ENCODE data around the gene ZBP1. TPM values are rescaled to one million over a fixed set of nuclear protein-coding genes. Genes with fewer than 3 reads are reported as not detected.

ZBP1 gene
- total RNA-seq, 4 donors from 2014 or later, result 0.08 to 1.7 (median 0.23) TPM

- H3K36me3 ChIP-seq, result no peaks in the 10 kb centered on the region
- 85 to 100% methylated on average over 2 to 7 of the region's 16 CpGs for WGBS, 2 donors
Observed at GRCh38 chr20:57589728-57590484, 30.3 kb downstream of the ZBP1 start.

GRCh38 chr20:57589123-57589727 is 31.0 kb downstream of the ZBP1 start:
- DNase-seq, result no peak
- peaks cover 0 to 8% (median 7%) of the 10 kb centered on the region in 3 donors for H3K9me3 ChIP-seq
- intact Hi-C loops (cut with DNase I), result no loop called here
- H3K27ac ChIP-seq, result no peak overlapping the region
- peaks cover 0 to 11% (median 0%) of the 10 kb centered on the region in 4 donors for H3K27me3 ChIP-seq
- 80 to 83% methylated on average over 1 to 4 of the region's 6 CpGs for WGBS, 2 donors
- H3K36me3 ChIP-seq, result no peaks in the 10 kb centered on the region
- H3K4me1 ChIP-seq, result peaks cover 5 to 26% (median 5%) of the 10 kb centered on the region in 3 donors
- TF ChIP-seq POLR2A (IDR thresholded peaks at IDR 0.05) (no peak), CTCF (IDR thresholded peaks at IDR 0.05) (no peak)
- no peak overlapping the region for H3K4me3 ChIP-seq

More at GRCh38 chr20:57589728-57590484, 30.3 kb downstream of the ZBP1 start:
- Histone ChIP-seq H3K4me1 (peaks cover 5 to 29% (median 5%) of the 10 kb centered on the region in 3 donors), H3K27me3 (peaks cover 0 to 11% (median 0%) of the 10 kb centered on the region in 4 donors), H3K4me3 (no peak overlapping the region), H3K9me3 (peaks cover 0 to 8% (median 7%) of the 10 kb centered on the region in 3 donors), H3K27ac (no peak overlapping the region)
- TF ChIP-seq POLR2A (IDR thresholded peaks at IDR 0.05) (no peak), CTCF (IDR thresholded peaks at IDR 0.05) (no peak)
- DNase-seq, result no peak
- intact Hi-C loops (cut with DNase I), result no loop called here

- H3K4me3 ChIP-seq, result no peak overlapping the region
- WGBS, 2 donors, result 79 to 100% methylated on average over 2 to 5 of the region's 5 CpGs
- intact Hi-C loops (cut with DNase I), result no loop called here
Observed at GRCh38 chr20:57588596-57588995, 31.6 kb downstream of the ZBP1 start.

GRCh38 chr20:57587989-57588377 is 32.2 kb downstream of the ZBP1 start:
- intact Hi-C loops (cut with DNase I), result no loop called here
- no peak overlapping the region for H3K27ac ChIP-seq
- 78% methylated on average over 7 of the region's 7 CpGs for WGBS, 2 donors
- peaks cover 0 to 8% (median 7%) of the 10 kb centered on the region in 3 donors for H3K9me3 ChIP-seq
- H3K27me3 ChIP-seq, result peaks cover 0 to 11% (median 0%) of the 10 kb centered on the region in 4 donors
- H3K4me1 ChIP-seq, result peaks cover 0 to 20% (median 2%) of the 10 kb centered on the region in 3 donors
- no peak overlapping the region for H3K4me3 ChIP-seq
- TF ChIP-seq POLR2A (IDR thresholded peaks at IDR 0.05) (no peak), CTCF (IDR thresholded peaks at IDR 0.05) (no peak)
- no peak for DNase-seq
- H3K36me3 ChIP-seq, result no peaks in the 10 kb centered on the region

More at GRCh38 chr20:57588596-57588995, 31.6 kb downstream of the ZBP1 start:
- Histone ChIP-seq H3K36me3 (no peaks in the 10 kb centered on the region), H3K4me1 (peaks cover 0 to 20% (median 4%) of the 10 kb centered on the region in 3 donors), H3K9me3 (peaks cover 0 to 8% (median 7%) of the 10 kb centered on the region in 3 donors), H3K27ac (no peak overlapping the region), H3K27me3 (peaks cover 0 to 11% (median 0%) of the 10 kb centered on the region in 4 donors)
- no peak for DNase-seq
- TF ChIP-seq POLR2A (IDR thresholded peaks at IDR 0.05) (no peak), CTCF (IDR thresholded peaks at IDR 0.05) (no peak)
